WTC11 (cell line): ENCODE results near the gene ANKRD23. TPM values are rescaled to one million over a fixed set of nuclear protein-coding genes. Genes with fewer than 3 reads are reported as not detected.

ENCODE experiments used
- ATAC-seq: fragments of 200-7000 bp; cut with Tn5 transposase; 2 replicates; pipeline ENCODE4 v1.10.0; 2021; ENCODE audit warnings: mild to moderate bottlenecking, moderate library complexity
- CTCF ChIA-PET: fragments of 300-600 bp; sonication (Branson Sonifier 250); formaldehyde crosslinking; loops from one replicate; lab custom pipeline; 2021; ENCODE audit warnings: antibody characterized with exemption; lab: Charles Lee
- POLR2A ChIA-PET: fragments of 350-600 bp; sonication (Branson Sonifier 250); formaldehyde crosslinking; loops from one replicate; lab custom pipeline; 2021; ENCODE audit warnings: antibody characterized with exemption; lab: Charles Lee
- DNase-seq: peaks from one replicate; pipeline ENCODE4 v3.0.0; 2021; ENCODE audit warnings: low spot score
- H3K27ac Mint-ChIP-seq: 2 replicates; pipeline ENCODE4 v1.8.0; 2021; ENCODE audit warnings: mixed read lengths
- H3K27me3 Mint-ChIP-seq: 2 replicates; pipeline ENCODE4 v1.8.0; 2021; ENCODE audit warnings: low read depth, mild to moderate bottlenecking, moderate library complexity, mixed read lengths
- H3K36me3 Mint-ChIP-seq: 2 replicates; pipeline ENCODE4 v1.8.0; 2021; ENCODE audit warnings: mixed read lengths
- H3K4me1 Mint-ChIP-seq: 2 replicates; pipeline ENCODE4 v1.8.0; 2022; ENCODE audit warnings: mixed read lengths
- H3K4me3 Mint-ChIP-seq: 2 replicates; pipeline ENCODE4 v1.8.0; 2021; ENCODE audit warnings: mild to moderate bottlenecking, moderate library complexity, mixed read lengths
- H3K9me3 Mint-ChIP-seq: 2 replicates; pipeline ENCODE4 v1.8.0; 2021; ENCODE audit warnings: mixed read lengths
- AFF4 ChIP-seq: sonication (generic); formaldehyde crosslinking; IDR thresholded peaks from 2 replicates; pipeline ENCODE4 v1.8.1; 2023; ENCODE audit warnings: mild to moderate bottlenecking, missing genetic modification reagents, borderline replicate concordance
- ARID4B ChIP-seq: sonication (generic); formaldehyde crosslinking; IDR thresholded peaks from 2 replicates; pipeline ENCODE4 v1.8.0; 2023; ENCODE audit warnings: missing genetic modification reagents, mild to moderate bottlenecking, borderline replicate concordance
- ATF1 ChIP-seq: sonication (generic); formaldehyde crosslinking; IDR thresholded peaks from 2 replicates; pipeline ENCODE4 v1.8.1; 2023; ENCODE audit warnings: mild to moderate bottlenecking, moderate library complexity, missing genetic modification reagents
- ATF3 ChIP-seq: sonication (generic); formaldehyde crosslinking; conservative IDR thresholded peaks from 2 replicates; pipeline ENCODE4 v1.8.1; 2022; ENCODE audit warnings: mild to moderate bottlenecking, missing genetic modification reagents
- E2F5 ChIP-seq: sonication (generic); formaldehyde crosslinking; IDR thresholded peaks from 2 replicates; pipeline ENCODE4 v1.8.1; 2022; ENCODE audit warnings: mild to moderate bottlenecking, moderate library complexity, missing genetic modification reagents
- FOXJ3 ChIP-seq: sonication (generic); formaldehyde crosslinking; IDR thresholded peaks from 2 replicates; pipeline ENCODE4 v1.9.0; 2021; ENCODE audit warnings: missing genetic modification reagents, mild to moderate bottlenecking, borderline replicate concordance
- GABPB1 ChIP-seq: sonication (generic); formaldehyde crosslinking; IDR thresholded peaks from 2 replicates; pipeline ENCODE4 v1.8.1; 2023; ENCODE audit warnings: mild to moderate bottlenecking, missing genetic modification reagents
- GRHL2 ChIP-seq: fragments of 250-450 bp; sonication (Bioruptor Pico); IDR thresholded peaks from 2 replicates; pipeline ENCODE4 v1.8.0; 2022; ENCODE audit warnings: mild to moderate bottlenecking, moderate library complexity; ENCODE audit not compliant: insufficient replicate concordance, severe bottlenecking
- SMAD4 ChIP-seq: sonication (generic); formaldehyde crosslinking; IDR thresholded peaks from 2 replicates; pipeline ENCODE4 v1.8.0; 2022; ENCODE audit warnings: mild to moderate bottlenecking, missing genetic modification reagents
- SOX15 ChIP-seq: fragments of 250-450 bp; sonication (Bioruptor Pico); IDR thresholded peaks from 2 replicates; pipeline ENCODE4 v1.9.0; 2021; ENCODE audit warnings: mild to moderate bottlenecking
- TEAD1 ChIP-seq: sonication (generic); formaldehyde crosslinking; IDR thresholded peaks from 2 replicates; pipeline ENCODE4 v1.8.0; 2022; ENCODE audit warnings: mild to moderate bottlenecking, missing genetic modification reagents
- TP53 ChIP-seq: sonication (generic); formaldehyde crosslinking; IDR thresholded peaks from 2 replicates; pipeline ENCODE4 v1.8.1; 2023; ENCODE audit warnings: mild to moderate bottlenecking, missing genetic modification reagents
- ZMAT4 ChIP-seq: fragments of 250-450 bp; sonication (Bioruptor Pico); IDR thresholded peaks from 2 replicates; pipeline ENCODE4 v1.9.0; 2021; ENCODE audit warnings: mild to moderate bottlenecking
- ZNF138 ChIP-seq: sonication (generic); formaldehyde crosslinking; conservative IDR thresholded peaks from 2 replicates; pipeline ENCODE4 v1.8.1; 2022; ENCODE audit warnings: mild to moderate bottlenecking, moderate library complexity, missing genetic modification reagents
- ZNF396 ChIP-seq: fragments of 250-450 bp; sonication (Bioruptor Pico); IDR thresholded peaks from 2 replicates; pipeline ENCODE4 v1.8.0; 2021; ENCODE audit warnings: mild to moderate bottlenecking, moderate library complexity, borderline replicate concordance
- ZNF671 ChIP-seq: fragments of 250-450 bp; sonication (Bioruptor Pico); IDR thresholded peaks from 2 replicates; pipeline ENCODE4 v1.8.0; 2021; ENCODE audit warnings: mild to moderate bottlenecking
- total RNA-seq: library from RNA; stranded (reverse); gene quantifications from 3 replicates; pipeline ENCODE4 v1.2.3, GENCODE V29; 2021
- TF ChIP-seq, protein P1 (sequence below): sonication (generic); formaldehyde crosslinking; IDR thresholded peaks from 2 replicates; pipeline ENCODE4 v1.8.1; 2023; ENCODE audit warnings: mild to moderate bottlenecking, moderate library complexity, missing genetic modification reagents
- TF ChIP-seq, protein P2 (sequence below): sonication (generic); formaldehyde crosslinking; IDR thresholded peaks from 2 replicates; pipeline ENCODE4 v1.8.1; 2022; ENCODE audit warnings: missing genetic modification reagents, borderline replicate concordance

Gene ANKRD23
- total RNA-seq, 1 experiment from 2014 or later, result 3.2 TPM

GRCh38 chr2:96813656-96814055 is 30.2 kb downstream of the ANKRD23 start:
- H3K36me3 Mint-ChIP-seq, result peaks cover 8% of the 10 kb centered on the region

DNA sequence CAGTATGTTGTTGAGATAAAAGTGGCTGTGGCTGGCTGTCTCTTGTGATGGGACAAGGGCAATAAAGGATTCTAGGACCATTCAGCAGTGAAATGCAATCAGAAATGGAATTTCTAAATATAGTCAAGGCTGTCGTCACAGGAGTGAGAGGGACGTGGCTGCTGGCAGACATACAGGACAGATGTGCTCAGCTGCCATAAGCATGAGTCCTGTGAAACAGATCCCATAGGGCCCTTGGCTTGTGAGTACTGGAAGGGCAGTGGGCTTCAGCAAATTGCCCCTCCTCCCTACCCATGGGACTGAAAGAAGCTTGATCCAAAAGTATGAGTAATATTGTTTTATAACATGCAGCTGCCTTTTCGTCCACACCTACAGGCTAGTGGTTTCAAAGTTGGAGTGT is 31.9 kb downstream of the ANKRD23 start:
- ChIA-PET CTCF (interaction anchor here (0.9 kb wide), 1 partner anchor 49 kb away, joined by 3 read pairs; no protein-coding TSS in a partner anchor), POLR2A (no interaction called here)
- DNase-seq, result no peak
- H3K4me3 Mint-ChIP-seq, result no peak overlapping the region
- no peak overlapping the region for H3K27ac Mint-ChIP-seq
- ATAC-seq, result no peak
- peaks cover 7% of the 10 kb centered on the region for H3K4me1 Mint-ChIP-seq
- H3K27me3 Mint-ChIP-seq, result no peaks in the 10 kb centered on the region
- H3K9me3 Mint-ChIP-seq, result no peaks in the 10 kb centered on the region
- peaks cover 3% of the 10 kb centered on the region; the same call in 1 of the 2 replicates for H3K36me3 Mint-ChIP-seq
- TF ChIP-seq E2F5 (CRISPR knock-in tag), result no peak
- TF ChIP-seq TP53 (CRISPR knock-in tag), result no peak
- TF ChIP-seq GABPB1 (CRISPR knock-in tag), result no peak
- TF ChIP-seq ZNF396 (CRISPR knock-in tag), result no peak
- no peak for TF ChIP-seq AFF4
- no peak for TF ChIP-seq SMAD4 (CRISPR knock-in tag)
- TF ChIP-seq TEAD1 (CRISPR knock-in tag), result no peak
- TF ChIP-seq FOXJ3, result no peak
- no peak for TF ChIP-seq ZNF671
- TF ChIP-seq, protein P1, sequence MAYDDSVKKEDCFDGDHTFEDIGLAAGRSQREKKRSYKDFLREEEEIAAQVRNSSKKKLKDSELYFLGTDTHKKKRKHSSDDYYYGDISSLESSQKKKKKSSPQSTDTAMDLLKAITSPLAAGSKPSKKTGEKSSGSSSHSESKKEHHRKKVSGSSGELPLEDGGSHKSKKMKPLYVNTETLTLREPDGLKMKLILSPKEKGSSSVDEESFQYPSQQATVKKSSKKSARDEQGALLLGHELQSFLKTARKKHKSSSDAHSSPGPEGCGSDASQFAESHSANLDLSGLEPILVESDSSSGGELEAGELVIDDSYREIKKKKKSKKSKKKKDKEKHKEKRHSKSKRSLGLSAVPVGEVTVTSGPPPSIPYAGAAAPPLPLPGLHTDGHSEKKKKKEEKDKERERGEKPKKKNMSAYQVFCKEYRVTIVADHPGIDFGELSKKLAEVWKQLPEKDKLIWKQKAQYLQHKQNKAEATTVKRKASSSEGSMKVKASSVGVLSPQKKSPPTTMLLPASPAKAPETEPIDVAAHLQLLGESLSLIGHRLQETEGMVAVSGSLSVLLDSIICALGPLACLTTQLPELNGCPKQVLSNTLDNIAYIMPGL, result no peak

More at GRCh38 chr2:96813656-96814055, 30.2 kb downstream of the ANKRD23 start:
- Mint-ChIP-seq H3K27me3 (0 out of 2 replicates have a peak, but pooled peaks cover 2% of the 10 kb centered on the region), H3K27ac (no peak overlapping the region), H3K9me3 (no peaks in the 10 kb centered on the region), H3K4me1 (peaks cover 24% of the 10 kb centered on the region), H3K4me3 (no peak overlapping the region)
- ATAC-seq, result no peak
- ChIA-PET CTCF (interaction anchor here (3.7 kb wide), 1 partner anchor 13 kb away, joined by 14 read pairs; no protein-coding TSS in a partner anchor), POLR2A (no interaction called here)
- no peak for TF ChIP-seq GRHL2 (CRISPR knock-in tag)
- no peak for TF ChIP-seq ZNF138
- no peak for TF ChIP-seq ZMAT4
- TF ChIP-seq ARID4B (CRISPR knock-in tag), result no peak
- TF ChIP-seq SOX15, result no peak
- TF ChIP-seq, protein P2, sequence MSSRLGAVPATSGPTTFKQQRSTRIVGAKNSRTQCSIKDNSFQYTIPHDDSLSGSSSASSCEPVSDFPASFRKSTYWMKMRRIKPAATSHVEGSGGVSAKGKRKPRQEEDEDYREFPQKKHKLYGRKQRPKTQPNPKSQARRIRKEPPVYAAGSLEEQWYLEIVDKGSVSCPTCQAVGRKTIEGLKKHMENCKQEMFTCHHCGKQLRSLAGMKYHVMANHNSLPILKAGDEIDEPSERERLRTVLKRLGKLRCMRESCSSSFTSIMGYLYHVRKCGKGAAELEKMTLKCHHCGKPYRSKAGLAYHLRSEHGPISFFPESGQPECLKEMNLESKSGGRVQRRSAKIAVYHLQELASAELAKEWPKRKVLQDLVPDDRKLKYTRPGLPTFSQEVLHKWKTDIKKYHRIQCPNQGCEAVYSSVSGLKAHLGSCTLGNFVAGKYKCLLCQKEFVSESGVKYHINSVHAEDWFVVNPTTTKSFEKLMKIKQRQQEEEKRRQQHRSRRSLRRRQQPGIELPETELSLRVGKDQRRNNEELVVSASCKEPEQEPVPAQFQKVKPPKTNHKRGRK (CRISPR knock-in tag), result no peak
- TF ChIP-seq ATF1 (CRISPR knock-in tag), result no peak
- TF ChIP-seq ATF3 (CRISPR knock-in tag), result no peak
- DNase-seq, result no peak
